ENCODE results near the gene ATOH8.

The ATOH8 gene

DNA sequence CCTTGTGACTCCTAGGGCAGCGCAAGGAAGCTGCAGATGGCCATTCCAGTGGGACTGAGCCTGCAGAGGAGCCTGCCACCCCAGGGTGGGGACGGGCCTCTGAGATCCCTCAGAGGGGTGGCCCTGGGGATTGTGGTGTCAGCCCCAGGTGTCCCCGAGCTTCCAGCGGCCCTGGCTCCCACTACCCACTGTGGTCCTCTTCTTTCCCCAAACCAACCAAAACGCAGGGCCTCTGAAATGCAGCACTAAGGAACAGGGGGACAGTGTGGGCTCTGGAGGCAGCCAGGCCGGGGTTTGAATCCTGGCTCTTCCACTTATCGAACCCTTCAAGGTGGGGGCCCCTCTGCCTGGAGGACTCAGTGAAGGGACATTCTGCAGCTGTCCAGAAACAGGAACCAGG, 32.7 kb downstream of the ATOH8 start:
- no peak for DNase-seq (ENCODE audit: low read depth, low spot score)

DNA sequence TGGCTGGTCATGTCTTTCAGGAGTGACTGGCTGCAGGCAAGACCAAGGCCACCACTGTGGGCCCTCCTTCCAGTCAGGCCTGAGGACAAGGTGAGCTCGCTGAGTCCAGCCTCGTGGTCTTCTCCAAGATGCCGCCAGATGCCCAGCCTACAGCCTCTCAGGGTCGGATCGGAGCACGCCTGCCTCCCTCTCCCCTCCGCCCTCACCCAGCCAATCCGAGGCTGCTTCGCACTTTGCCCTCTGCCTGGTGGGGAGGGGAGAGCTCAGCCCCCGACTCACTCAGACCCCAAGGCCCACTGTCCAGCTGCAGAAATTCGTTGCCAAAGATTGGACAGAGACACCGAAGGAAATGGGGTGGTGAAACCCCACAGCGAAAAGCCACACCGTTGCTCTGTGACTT, 33.1 kb downstream of the ATOH8 start:
- no peak for DNase-seq (ENCODE audit: low read depth, low spot score)

DNA sequence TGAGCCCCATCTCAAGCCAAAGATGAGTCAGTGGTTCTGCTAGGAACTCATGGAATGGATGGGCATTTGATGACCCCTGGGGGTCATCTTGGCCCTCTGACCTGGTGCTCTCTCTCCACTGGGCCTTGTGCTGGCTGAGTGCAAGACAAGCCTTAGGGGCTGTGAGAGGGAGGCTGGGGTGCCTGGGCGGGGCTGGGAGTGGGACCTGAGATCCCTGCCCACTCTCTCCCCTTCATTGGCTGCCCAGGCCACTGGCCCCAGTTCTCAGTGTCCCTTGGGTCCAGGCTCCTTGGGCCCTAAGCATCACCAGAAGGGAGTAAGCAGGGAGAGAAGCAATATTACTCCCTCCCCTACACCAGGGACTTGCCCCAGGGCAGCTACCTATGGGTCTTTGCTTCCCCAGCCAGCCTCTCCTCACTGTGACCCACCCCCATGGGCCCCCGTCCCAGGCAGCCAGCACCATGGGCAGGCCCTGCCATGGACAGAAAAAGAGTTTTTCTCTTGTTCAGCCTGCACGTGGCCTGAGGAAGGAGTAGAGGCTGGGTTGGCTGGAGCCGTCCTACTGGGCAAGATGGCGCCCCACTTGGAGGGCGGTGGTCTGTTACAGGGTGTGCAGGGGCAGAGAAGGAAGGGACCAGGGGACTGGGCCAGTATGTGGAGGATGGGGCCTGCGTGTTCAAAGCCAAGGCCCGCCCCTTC, 33.6 kb downstream of the ATOH8 start:
- DNase-seq (ENCODE audit: low read depth, low spot score): no peak

DNA sequence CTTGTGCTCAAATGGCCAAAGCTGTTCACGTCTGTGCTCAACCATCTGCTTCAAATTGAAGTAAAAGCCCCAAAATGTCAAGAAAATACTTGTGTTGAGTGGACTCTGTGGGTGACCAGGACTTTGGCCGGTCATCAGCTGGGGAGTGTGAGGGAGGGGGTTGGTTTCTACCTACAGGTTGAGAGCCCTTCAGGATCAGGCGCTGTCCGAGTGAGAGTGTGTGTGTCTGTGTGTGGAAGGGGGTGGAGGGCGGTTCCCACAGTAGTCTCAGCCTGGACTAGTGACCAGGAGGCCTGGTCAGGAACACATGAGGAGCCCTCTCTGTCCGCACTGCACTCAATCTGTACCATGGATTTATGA, 34.2 kb downstream of the ATOH8 start:
- no peak for DNase-seq (ENCODE audit: low read depth, low spot score)

DNA sequence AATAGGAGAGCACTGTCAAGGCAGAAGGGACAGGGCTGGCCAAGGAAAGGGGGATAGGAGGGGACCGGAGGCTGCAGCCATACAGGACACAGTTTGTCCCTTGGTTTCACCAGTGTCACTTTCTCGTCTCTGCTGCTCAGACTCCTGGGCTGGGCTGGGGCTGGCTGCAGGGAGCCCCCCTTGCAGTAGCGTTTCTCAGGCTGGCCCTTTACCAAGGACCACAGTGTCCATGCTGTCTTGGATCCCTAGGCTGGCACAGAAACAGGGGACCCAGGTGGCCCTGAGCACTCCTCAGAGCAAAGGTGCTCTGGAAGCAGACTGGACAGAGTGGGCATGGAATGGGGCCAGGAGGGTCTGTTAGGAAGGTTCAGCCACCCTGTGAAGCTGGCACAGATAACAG, 34.8 kb downstream of the ATOH8 start:
- no peak for DNase-seq (ENCODE audit: low read depth, low spot score)

DNA sequence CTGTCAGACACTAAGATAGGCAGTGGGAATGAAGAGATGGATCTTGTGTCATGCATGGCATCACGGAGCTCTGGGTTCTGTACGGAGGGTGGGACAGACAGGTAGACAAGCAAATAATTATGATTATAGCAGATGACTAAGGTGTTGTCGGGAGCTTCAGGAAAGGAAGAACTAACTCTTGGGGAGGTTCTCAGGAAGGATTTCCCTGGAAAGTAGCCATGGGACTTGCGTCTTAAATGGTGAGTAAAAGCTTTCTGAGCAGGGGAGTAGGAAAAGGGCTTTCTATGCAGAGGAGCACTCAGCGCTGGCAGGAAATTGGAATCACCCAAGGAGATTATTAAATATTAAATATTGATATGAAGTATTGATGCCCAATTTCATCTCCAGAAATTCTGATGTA, 35.5 kb downstream of the ATOH8 start:
- DNase-seq (ENCODE audit: low read depth, low spot score): no peak

DNA sequence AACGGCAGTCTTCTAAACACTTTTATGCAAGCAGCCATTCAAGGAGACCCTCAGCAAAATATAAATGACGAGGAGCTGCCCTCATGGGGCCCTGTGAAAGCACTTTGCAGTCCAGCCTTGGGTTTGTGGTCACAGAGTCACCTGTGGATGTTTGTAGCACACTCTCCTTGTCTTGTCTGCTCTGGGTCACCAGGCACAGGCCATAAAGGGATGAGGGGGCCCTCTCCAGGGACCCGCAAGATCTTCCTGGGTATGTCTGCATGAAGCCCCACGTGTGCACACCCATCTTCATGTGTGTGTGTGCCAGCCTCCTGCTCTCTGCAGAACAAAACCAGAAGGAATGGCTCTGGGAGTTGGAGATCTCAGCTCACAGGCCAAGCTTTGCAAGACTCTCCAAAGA, 36.2 kb downstream of the ATOH8 start:
- DNase-seq (ENCODE audit: low read depth, low spot score): no peak

DNA sequence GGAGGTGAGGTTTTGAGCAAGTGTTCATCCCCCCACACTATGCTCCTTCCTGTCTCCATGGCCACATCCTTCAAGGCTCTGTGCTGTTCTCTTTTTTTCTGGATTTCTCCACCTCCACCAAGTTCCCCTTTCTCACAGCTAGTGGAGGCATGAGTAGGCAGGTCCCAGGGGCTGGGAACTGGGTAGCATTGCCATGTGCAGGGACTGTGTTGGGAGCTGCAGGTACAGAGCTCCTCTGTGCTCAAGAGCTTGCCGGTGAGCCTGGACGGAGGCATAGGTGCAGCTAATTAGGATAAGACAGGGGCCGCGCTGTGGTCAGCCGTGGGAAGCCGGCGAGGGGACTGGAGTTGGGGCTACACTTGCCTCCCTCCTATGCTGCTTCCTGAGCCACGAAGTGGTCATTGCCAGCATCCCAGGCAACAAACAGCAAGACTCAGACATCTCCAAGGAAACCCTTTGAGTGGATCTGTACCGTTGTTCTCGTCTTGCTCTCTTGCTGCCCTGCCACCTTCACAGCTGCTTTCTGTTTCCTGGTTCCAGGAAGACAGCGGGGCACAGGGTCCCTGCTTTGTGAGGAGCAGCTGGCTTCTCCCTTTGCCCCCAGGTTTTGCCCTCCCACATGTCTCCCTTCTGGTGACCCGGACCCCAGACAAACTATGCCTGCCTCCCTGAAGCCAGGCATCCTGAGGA, 36.9 kb downstream of the ATOH8 start:
- DNase-seq (ENCODE audit: low read depth, low spot score): no peak

DNA sequence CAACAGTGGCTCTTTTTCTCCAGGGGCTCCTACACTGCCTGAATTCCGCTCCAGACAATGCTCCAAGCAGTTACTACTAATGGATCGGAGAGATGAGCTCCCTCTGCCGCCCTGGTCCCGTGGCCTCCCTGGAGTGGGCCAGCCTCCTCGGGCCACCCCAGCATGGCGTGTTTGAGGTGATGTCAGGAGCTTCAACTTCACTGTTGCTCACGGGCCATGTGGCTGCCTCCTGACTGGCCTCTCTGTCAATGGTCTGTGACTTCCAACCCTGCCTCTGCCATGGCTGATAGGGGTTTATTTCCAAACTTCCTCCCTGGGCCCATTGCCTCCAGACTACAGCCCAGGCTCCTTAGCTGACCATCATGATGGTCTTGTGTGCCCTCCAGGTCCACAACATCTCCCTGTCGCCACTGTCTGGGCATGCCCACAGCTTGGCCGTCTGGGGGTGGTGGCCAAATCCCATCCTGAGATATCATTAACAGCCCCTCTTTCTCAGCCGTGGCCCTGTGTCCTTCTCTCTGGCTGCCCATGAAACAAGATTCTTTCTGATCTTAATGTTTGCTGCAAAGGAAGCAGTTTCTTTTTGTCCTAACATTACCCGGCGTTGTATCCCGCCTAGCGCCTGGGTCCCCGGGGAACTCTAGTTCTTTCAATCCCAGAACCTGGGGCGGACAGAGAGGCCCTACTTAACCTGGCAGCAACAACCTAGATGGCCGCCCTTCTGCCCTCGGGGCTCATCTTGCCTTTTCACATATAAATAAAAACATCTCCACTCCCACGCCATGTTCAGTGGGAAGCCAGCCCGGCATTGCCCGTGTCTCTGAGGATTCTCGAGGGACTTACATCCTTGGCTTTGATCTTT, 38.1 kb downstream of the ATOH8 start:
- DNase-seq (ENCODE audit: low read depth, low spot score): no peak

DNA sequence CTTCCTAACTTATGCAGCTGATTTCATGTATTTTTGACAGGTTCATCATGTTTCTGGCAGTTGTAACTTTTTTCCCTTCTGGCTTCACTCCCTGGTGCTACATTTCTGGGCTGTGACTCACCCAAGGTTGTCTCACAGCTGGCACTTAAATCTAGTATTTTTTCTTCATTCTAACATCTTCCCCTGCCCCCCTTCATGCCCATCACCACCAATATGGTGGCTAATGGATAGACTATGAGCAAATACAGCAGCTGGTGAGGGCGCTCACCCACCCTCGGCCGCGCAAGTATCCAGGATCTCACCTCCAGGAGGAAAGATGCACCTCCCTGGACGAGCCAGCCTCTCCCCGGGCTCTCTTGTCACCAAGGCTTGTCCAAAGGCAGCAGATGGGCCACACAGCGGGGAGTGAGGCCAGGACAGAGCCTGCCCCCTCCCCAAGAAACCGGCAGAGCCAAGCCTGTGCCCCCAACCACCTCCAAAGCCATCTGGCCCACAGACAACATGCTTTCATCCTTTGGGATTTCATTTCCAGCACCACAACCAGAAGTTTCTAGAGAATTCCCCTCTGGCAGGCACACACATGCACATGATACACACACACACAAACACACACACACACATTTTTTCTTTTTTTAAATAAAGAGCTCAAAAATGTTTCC, 39.1 kb downstream of the ATOH8 start:
- no peak for DNase-seq (ENCODE audit: low read depth, low spot score)

DNA sequence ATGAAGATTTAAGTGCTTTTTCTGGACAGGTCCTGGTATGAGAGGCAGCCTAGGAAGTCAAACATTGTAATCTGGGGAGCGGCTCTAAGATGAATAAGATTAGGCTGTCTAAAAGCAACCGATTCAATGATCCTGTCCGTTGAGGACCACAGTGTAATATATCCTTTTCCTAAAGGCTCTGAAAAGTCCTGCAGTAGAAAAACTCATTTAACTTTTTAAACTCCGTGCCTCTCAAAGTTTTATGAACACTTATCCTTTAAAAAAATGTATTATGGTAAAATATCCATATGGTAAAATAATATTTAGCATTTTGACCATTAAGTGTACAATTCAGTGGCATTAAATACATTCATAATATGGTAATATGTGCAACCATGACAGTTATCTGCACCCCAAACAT, 39.8 kb downstream of the ATOH8 start:
- no peak for DNase-seq (ENCODE audit: low read depth, low spot score)

DNA sequence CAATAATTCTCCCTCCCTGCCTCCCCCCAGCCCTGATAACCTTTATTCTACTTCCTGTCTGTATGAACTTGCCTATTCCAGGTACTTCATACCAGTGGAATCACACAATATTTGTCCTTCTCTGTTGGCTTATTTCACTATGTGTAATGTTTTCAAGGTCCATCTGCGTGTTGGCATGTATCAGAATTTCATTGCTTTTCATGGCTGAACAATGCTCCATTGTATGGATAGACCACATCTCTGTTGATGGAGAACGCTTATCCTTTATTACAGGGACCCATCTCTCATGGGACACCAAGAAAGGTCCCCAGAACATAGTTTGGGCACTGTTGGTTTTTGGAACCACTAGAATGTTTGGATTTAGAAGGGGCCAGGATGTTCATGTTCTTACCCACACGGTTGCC, 40.2 kb downstream of the ATOH8 start:
- no peak for DNase-seq (ENCODE audit: low read depth, low spot score)

DNA sequence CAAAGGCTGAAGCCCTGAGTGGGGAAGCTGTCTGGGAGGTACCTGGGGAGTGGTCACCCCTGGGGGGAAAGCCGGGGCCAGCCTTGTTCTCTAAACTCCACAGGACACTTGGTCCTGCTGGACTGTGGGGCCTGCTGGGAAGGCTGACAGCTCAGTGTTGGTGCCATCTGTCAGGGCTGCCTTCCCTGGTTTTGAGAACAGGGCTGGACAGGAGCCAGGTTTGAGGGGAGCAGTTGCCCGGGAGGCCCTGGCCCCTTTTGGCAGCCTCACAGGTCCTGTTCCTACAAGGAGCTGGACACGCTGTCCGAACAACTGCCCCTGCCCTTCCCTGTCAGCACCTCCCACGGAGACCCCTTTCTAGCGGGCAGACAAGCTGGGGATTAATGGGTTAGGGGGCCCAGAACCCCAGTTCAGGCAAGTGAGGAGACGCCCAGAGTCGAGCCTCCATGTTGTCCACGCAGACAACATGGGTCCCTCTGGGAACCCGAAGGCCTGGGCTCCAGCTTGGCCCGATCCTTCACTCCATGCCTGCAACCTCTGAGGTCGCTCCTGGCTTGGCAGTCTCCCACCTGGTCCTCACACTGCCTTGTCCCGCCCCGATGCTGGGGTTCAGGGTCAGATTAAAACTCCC, 40.8 kb downstream of the ATOH8 start:
- DNase-seq (ENCODE audit: low read depth, low spot score): no peak

DNA sequence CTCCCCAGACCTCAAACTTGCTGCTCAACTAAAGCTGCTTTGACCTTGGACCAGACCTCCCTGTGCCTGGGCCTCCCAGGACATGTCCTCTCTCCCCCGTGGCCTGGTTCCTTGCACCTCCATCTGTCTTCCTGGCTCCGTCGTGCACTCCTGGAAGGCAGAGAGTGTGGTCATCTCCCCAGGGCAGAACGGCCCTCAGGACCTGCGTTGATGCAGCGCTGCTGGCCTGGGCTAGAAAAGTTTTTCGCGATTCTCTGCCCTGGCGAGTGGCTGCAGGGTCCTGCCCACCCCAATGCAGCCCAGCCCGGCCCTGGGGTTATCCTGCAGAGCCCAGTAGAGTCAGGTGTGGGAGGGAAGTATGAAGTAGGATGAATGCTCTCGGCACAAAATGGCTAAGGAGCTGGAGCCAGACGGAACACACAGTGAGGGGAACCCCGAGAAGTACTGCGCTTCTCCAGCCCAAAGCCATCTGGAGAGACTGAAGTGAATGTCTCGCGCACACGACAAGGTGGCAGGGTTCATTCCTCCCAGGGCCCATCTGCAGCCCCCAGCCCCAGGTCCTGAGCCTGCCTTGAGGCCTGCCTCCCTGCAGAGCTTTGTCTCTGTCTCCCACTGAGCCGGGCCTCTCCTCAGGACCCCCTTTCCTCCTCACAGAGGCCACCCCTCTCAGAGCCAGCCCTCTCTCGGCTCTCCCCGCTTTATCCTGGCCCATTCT, 41.7 kb downstream of the ATOH8 start:
- DNase-seq (ENCODE audit: low read depth, low spot score): no peak

DNA sequence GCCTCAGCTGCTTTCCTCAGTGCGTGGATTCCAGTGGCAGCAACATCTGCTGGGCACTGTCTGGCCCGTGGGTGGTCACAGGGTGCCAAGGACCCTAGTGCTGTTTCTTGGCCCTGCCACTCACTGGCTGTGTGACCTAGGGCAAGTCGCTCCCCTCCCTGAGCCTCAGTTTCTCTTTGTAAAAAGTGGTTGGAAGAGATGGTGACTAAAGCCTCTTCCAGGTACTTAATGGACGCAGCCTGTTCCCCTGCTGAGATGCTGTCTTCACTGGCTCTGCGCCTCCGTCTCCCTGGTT, 42.2 kb downstream of the ATOH8 start:
- DNase-seq (ENCODE audit: low read depth, low spot score): no peak

DNA sequence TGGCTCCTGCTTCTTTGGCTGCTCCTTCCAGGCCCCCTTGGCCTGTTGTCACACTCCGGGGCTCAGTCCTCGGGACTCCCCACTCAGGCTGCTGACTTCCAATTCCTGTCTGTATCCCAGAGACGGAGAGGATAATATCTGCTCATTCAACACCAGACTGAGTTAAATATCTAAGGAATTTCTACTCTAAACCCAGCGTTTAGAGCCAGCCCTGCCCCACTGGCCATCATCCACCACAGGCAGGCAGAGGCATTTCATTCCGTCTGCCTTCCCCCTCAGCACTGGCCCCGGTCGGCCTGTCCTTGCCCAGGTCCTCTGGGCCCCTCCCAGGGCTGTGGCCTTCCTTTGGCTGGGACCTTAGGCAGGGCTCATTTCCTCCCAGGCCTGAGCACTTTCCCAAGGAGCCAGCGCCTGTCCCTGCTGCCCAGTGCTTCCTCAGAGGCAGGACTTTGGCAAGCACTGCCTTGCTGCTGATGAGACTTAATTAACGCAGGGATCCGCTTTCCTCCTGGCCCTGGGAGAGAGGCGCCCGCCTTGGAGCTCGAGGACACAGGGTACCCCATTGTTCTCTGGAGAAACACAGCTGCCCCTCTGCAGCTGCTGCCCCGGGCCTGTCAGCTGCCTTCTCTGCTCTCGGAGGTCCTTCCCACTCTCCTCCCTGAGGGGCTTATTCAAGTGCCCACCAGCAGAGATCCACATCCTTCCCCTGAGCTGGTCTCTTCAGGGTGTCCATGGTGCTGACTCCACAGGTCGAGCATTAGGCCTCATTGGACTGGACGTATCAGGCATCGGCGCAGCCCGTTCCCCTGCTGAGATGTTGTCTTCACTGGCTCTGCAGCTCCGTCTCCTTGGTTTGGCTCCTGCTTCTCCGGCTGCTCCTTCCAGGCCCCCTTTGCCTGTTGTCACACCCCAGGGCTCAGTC, 42.8 kb downstream of the ATOH8 start:
- no peak for DNase-seq (ENCODE audit: low read depth, low spot score)

DNA sequence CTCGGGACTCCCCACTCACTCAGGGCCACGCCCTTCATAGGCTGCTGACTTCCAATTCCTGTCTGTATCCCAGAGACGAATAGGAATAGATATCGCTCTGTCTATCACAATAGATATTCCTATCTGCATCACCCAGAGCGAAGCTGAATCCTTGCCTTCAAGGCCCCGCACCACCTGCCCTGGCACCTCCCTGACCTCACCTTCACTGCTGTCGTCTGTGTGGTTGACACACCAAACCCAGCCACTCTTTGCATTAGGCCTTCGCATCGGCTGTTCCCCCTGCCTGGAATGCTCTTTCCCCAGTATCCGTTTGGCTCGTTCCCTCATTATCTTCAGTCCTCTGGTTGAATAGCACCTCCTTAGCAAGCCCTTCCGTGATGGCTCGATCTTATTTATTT, 43.5 kb downstream of the ATOH8 start:
- DNase-seq (ENCODE audit: low read depth, low spot score): no peak

DNA sequence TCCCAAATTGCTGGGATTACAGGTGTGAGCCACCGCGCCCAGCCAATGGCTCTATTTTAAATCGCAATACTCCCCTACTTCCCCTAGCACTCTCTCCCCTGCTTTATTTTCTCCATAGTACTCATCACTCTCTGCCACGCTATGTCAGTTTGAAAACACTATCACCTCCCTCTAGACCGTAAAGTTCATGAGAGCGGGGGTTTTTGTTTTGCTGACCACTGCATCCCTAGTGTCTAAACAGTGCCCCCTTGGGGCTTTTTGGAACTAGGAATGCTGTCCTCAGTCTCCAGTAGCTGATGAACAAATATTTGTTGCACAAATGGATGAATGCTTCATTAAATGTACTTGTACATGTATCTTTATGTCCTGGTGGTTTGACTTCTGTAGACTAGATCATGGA, 44.1 kb downstream of the ATOH8 start:
- DNase-seq (ENCODE audit: low read depth, low spot score): no peak

DNA sequence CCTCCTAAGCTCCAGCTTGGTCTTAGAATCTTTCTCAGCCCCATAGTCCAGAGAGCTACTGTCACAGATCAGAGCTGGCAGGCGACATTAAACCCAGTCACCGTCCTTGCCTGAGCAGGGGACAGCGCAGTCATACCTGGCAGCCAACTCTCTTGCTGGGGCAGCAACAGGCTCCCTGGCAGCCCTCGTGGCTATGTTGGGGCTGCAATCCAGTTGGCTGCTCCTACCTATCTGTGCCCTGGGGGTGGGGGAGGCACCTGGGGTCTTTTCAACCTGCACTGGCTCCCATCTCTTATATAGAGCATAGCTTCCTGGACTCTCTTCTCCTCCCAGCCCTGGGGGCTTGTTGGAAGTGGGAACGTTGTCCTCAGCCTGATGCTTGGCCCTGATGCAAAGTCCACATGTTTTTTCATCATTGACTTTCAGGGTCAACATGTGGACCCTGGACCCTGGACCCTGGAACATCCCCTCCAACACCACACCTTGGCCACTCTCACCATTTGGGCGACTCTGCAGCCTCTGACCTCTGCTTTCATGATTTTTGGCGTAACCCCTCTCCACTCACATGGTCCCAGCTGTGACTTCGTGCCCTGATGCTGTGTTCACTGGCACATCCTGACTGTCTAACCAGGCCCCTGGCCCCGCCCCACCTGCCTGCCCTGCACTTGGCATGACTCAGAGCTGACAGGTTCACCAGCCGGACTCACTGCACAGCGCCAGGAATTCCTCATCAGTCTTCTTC, 45.6 kb downstream of the ATOH8 start:
- DNase-seq (ENCODE audit: low read depth, low spot score): no peak

DNA sequence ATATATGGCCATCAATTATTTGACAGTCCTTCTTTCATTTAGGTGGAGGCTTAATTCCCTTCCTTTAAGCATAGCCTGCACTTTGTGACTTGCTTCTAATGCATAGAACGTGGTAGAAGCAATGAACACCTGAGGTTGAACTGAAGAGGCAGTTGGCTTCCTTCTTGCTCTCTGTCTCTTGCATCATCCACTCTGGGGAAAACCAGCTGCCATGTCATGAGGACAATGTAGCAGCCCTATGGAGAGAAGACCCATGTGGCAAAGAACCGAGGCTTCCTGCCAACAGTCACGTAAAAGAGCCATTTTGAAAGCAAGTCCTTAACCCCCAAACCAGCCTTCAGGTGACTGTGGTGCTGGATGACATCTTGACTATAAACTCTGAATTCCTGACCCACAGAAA, 46.8 kb downstream of the ATOH8 start:
- no peak for DNase-seq (ENCODE audit: low read depth, low spot score)
